SJCRH30 (cell line): ENCODE measurements around the gene ATP6V0E1. TPM values are rescaled to one million over a fixed set of nuclear protein-coding genes. Genes with fewer than 3 reads are reported as not detected.

Experiments
- DNase-seq, 2 experiments: peaks; one replicate each; pipeline ENCODE4 v3.0.0-alpha.2; 2015 to 2020
- H3K27ac ChIP-seq: fragments of 250-450 bp; sonication (Bioruptor Pico); 2 replicates; pipeline ENCODE4 v1.5.1; 2020; ENCODE audit warnings: mild to moderate bottlenecking, moderate library complexity
- H3K27me3 ChIP-seq: fragments of 250-450 bp; sonication (Bioruptor Pico); 2 replicates; pipeline ENCODE4 v1.5.1; 2020; ENCODE audit warnings: mild to moderate bottlenecking, moderate library complexity
- H3K36me3 ChIP-seq: fragments of 250-450 bp; sonication (Bioruptor Pico); 2 replicates; pipeline ENCODE4 v1.5.1; 2020; ENCODE audit warnings: mild to moderate bottlenecking, moderate library complexity
- H3K4me1 ChIP-seq: fragments of 250-450 bp; sonication (Bioruptor Pico); 2 replicates; pipeline ENCODE4 v1.5.1; 2020; ENCODE audit warnings: mild to moderate bottlenecking, moderate library complexity
- H3K4me3 ChIP-seq: fragments of 250-450 bp; sonication (Bioruptor Pico); 2 replicates; pipeline ENCODE4 v1.5.1; 2020; ENCODE audit warnings: mild to moderate bottlenecking, moderate library complexity
- H3K9me3 ChIP-seq: fragments of 250-450 bp; sonication (Bioruptor Pico); replicated peaks from 2 replicates; pipeline ENCODE4 v1.5.1; 2020; ENCODE audit warnings: mild to moderate bottlenecking, moderate library complexity
- total RNA-seq: library from RNA; depleted of rRNA; stranded (reverse); fragments of >200 nt; shearing (Covaris generic); gene quantifications from 2 replicates; pipeline ENCODE4 v1.2.3, GENCODE V29; 2014; rRNA removed

Gene ATP6V0E1
- 81.5 and 83.0 TPM in 2 replicates for total RNA-seq

GRCh38 chr5:172983542-172984243, at the start of gene ATP6V0E1:
TSS of gene ATP6V0E1 (plus strand) at chr5:172983771. CDS start at chr5:172983861, 90 bp downstream.
- Histone ChIP-seq H3K27ac (peak within 1 kb of the TSS; percentile 50), H3K27me3 (no peaks in the 10 kb centered on the region), H3K4me1 (peaks cover 3% of the 10 kb centered on the region; the same call in 1 of the 2 replicates), H3K9me3 (no peaks in the 10 kb centered on the region), H3K4me3 (peak within 1 kb of the TSS; percentile 77), H3K36me3 (peaks cover 16% of the 10 kb centered on the region)
- DNase-seq = peak; percentile 96 to 97

- Histone ChIP-seq H3K36me3 (no peaks in the 10 kb centered on the region; the same call in 1 of the 2 replicates), H3K9me3 (no peaks in the 10 kb centered on the region), H3K4me3 (no peak overlapping the region), H3K27me3 (no peaks in the 10 kb centered on the region), H3K27ac (no peak overlapping the region), H3K4me1 (peaks cover 17% of the 10 kb centered on the region)
- peak in 1 of 2 experiments; percentile 29 for DNase-seq
These were observed 48.5 kb upstream of the ATP6V0E1 start for GRCh38 chr5:172935096-172935495.

DNA sequence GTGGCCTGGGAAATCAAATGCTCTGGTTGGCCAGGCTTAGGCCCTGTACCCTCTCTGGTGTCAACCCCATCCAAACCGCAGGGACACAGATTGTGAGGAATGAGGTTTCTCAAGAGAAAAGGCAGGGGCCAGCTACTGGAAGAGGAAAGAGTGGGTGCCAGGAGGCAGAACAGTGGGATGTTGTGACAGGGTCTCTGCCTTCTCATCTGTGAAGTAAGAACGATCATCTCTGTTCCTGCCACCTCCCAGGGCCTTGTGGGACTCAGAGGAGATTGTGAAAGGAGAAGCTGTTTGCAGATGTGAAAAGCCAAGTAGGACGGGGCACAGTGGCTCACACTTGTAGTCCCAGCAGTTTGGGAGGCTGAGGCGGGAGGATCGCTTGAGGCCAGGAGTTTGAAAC, 47.2 kb upstream of the ATP6V0E1 start:
- Histone ChIP-seq H3K27ac (no peak overlapping the region), H3K36me3 (no peaks in the 10 kb centered on the region; the same call in 1 of the 2 replicates), H3K9me3 (no peaks in the 10 kb centered on the region), H3K4me1 (peaks cover 20% of the 10 kb centered on the region), H3K4me3 (no peak overlapping the region), H3K27me3 (no peaks in the 10 kb centered on the region)
- DNase-seq = no peak

GRCh38 chr5:172939071-172939470, 44.5 kb upstream of the ATP6V0E1 start:
- Histone ChIP-seq H3K36me3 (no peaks in the 10 kb centered on the region; the same call in 1 of the 2 replicates), H3K27ac (peak overlapping the region; percentile 51), H3K4me1 (peaks cover 30% of the 10 kb centered on the region), H3K27me3 (no peaks in the 10 kb centered on the region), H3K4me3 (no peak overlapping the region), H3K9me3 (no peaks in the 10 kb centered on the region)
- DNase-seq = peak; percentile 68 to 71

- Histone ChIP-seq H3K27ac (peak overlapping the region; percentile 51), H3K36me3 (no peaks in the 10 kb centered on the region; the same call in 1 of the 2 replicates), H3K9me3 (no peaks in the 10 kb centered on the region), H3K4me3 (no peak overlapping the region; the same call in 1 of the 2 replicates), H3K4me1 (peaks cover 30% of the 10 kb centered on the region), H3K27me3 (no peaks in the 10 kb centered on the region)
- peak; percentile 91 to 95 for DNase-seq
These were observed 43.8 kb upstream of the ATP6V0E1 start for GRCh38 chr5:172939611-172940267.

DNA sequence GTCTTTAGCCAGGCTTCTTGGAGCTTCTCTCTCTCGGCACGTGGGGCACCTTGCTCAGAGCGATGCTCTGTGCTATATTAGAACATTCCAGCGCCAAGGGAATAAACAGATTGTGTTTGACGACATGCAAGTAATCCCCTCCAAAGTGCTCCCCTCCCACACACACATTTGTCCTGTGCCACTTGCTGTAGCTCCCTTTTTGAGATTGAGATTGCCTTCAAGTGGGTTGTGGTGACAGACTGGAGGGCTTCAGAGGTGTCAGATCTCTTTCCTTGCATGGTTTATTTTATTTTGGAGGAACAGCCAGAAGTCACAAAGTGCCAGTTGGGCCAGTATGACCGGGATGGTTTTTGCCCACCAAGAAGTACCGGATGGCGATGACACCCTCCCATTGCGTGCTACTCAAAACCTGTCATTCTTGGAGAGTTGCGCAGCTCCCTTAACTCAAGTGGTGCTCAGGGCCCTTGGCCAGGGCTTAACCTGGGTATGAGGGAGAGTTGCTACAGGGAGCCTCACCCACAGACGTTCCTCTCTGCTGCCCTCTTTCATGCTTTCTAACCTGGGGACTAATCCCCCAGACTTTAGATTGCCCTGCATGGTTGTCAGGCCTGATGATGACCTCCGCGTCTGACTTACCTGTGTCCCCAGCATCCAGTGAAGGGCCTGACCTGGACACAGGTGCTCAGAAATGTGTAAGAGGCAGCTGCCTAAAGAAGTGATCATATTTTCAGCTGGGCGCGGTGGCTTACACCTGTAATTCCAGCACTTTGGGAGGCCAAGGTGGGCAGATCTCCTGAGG, 43.1 kb upstream of the ATP6V0E1 start:
- no peak overlapping the region for H3K4me3 ChIP-seq
- H3K27ac ChIP-seq = peak overlapping the region; percentile 51; the same call in 1 of the 2 replicates
- H3K4me1 ChIP-seq = peaks cover 30% of the 10 kb centered on the region
- H3K36me3 ChIP-seq = no peaks in the 10 kb centered on the region; the same call in 1 of the 2 replicates
- H3K27me3 ChIP-seq = no peaks in the 10 kb centered on the region
- no peak for DNase-seq
- H3K9me3 ChIP-seq = no peaks in the 10 kb centered on the region

DNA sequence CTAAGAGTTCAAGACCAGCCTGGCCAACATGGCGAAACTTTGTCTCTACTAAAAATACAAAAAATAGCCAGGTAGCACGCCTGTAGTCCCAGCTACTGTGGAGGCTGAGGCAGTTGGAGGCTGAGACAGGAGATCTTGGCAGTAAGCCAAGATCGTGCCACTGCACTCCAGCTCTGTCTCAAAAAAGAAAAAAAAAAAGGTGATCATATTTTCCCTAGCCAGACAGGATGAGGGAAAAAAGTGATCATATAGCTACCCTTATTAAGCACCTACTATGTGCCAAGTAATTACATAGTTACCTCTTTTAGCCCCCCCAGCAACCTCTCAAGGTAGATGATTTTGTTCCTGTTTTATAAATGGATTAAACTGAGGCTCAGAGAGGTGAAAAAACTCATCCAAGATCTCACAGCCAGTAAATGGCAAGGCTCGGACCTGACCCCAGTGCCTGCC, 42.5 kb upstream of the ATP6V0E1 start:
- no peak overlapping the region for H3K4me3 ChIP-seq
- H3K4me1 ChIP-seq = peaks cover 30% of the 10 kb centered on the region
- H3K9me3 ChIP-seq = no peaks in the 10 kb centered on the region
- no peaks in the 10 kb centered on the region for H3K27me3 ChIP-seq
- no peaks in the 10 kb centered on the region; the same call in 1 of the 2 replicates for H3K36me3 ChIP-seq
- DNase-seq = peak in 1 of 2 experiments; percentile 40
- H3K27ac ChIP-seq = no peak overlapping the region

DNA sequence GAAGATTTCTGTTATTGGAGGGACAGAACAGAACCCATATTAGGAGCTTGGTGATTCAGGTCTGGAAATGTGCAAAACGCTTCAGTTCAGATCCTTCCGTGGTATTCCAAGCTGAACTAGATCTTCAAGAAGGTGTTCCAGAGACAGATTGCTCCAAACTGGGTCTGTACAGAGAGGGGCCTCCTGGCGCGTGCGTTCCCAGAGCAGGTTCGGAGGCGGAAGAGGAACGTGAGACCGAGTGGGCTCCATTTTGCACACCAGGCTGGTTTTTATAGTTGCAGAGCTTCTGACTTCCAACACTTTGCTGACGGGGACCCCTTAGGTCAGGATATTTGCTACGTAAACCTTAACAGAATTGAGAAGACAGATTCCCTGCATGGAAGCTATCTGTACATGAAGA, 41.0 kb upstream of the ATP6V0E1 start:
- no peak overlapping the region for H3K4me3 ChIP-seq
- no peaks in the 10 kb centered on the region for H3K9me3 ChIP-seq
- H3K36me3 ChIP-seq = no peaks in the 10 kb centered on the region; the same call in 1 of the 2 replicates
- H3K4me1 ChIP-seq = peaks cover 43% of the 10 kb centered on the region
- no peaks in the 10 kb centered on the region for H3K27me3 ChIP-seq
- no peak for DNase-seq
- H3K27ac ChIP-seq = peak overlapping the region; percentile 55; the same call in 1 of the 2 replicates

GRCh38 chr5:172943283-172943841, 40.2 kb upstream of the ATP6V0E1 start:
- H3K27ac ChIP-seq = peak overlapping the region; percentile 55
- no peaks in the 10 kb centered on the region for H3K9me3 ChIP-seq
- DNase-seq = peak; percentile 58 to 76
- H3K27me3 ChIP-seq = no peaks in the 10 kb centered on the region
- H3K4me3 ChIP-seq = no peak overlapping the region
- H3K36me3 ChIP-seq = no peaks in the 10 kb centered on the region
- H3K4me1 ChIP-seq = peaks cover 50% of the 10 kb centered on the region

DNA sequence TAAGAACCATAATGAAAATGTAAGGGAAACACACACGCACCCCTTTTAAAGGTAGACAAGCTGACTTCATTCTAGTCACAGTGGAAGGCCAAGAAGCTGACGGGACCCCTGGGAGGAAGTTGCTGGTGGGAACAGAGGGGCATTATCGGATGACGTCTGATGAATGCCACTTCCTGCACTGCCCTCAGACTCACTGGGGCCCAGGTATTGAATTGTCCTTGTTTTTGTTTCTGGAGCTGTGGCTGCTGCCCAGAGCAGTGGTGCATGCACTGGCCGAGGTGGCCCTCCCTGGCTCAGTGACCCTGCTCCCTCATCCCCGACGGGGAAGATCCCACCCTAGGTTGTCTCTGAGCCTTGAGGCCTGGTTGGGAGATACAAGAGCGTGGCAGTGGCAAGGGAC, 39.7 kb upstream of the ATP6V0E1 start:
- Histone ChIP-seq H3K4me1 (peaks cover 56% of the 10 kb centered on the region), H3K36me3 (no peaks in the 10 kb centered on the region), H3K4me3 (no peak overlapping the region), H3K27me3 (no peaks in the 10 kb centered on the region), H3K27ac (peak overlapping the region; percentile 55), H3K9me3 (no peaks in the 10 kb centered on the region)
- no peak for DNase-seq

- Histone ChIP-seq H3K36me3 (no peaks in the 10 kb centered on the region), H3K27ac (no peak overlapping the region), H3K4me1 (peaks cover 58% of the 10 kb centered on the region), H3K9me3 (no peaks in the 10 kb centered on the region), H3K27me3 (no peaks in the 10 kb centered on the region), H3K4me3 (no peak overlapping the region)
- DNase-seq = no peak
These were observed 38.8 kb upstream of the ATP6V0E1 start for GRCh38 chr5:172944741-172945140.

- DNase-seq = no peak
- no peak overlapping the region for H3K27ac ChIP-seq
- H3K9me3 ChIP-seq = no peaks in the 10 kb centered on the region
- no peaks in the 10 kb centered on the region for H3K36me3 ChIP-seq
- H3K27me3 ChIP-seq = no peaks in the 10 kb centered on the region
- H3K4me3 ChIP-seq = no peak overlapping the region
- peaks cover 58% of the 10 kb centered on the region for H3K4me1 ChIP-seq
These were observed 38.4 kb upstream of the ATP6V0E1 start for GRCh38 chr5:172945151-172945550.

DNA sequence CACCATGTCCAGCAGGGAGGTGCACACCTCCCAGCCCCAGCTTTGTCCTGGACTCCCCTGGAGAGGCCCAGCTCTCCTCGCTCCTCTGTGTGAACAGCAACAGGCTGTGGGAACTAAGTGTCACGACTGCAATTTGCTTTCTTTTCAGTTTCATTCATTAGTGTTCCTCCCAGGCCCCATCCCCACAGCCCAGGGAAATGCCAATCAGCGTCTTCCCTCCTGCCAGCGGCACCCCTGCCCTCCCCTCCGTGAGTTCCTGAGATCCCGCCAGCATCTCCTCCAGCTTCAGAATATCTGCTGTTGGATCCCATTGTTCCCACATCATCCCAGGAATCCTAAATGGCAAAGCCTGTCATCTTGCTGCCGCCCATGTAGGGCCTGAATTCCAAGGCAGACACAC, 37.4 kb upstream of the ATP6V0E1 start:
- Histone ChIP-seq H3K9me3 (no peaks in the 10 kb centered on the region), H3K4me1 (peaks cover 53% of the 10 kb centered on the region), H3K27me3 (no peaks in the 10 kb centered on the region), H3K36me3 (no peaks in the 10 kb centered on the region), H3K4me3 (no peak overlapping the region), H3K27ac (no peak overlapping the region)
- DNase-seq = no peak

DNA sequence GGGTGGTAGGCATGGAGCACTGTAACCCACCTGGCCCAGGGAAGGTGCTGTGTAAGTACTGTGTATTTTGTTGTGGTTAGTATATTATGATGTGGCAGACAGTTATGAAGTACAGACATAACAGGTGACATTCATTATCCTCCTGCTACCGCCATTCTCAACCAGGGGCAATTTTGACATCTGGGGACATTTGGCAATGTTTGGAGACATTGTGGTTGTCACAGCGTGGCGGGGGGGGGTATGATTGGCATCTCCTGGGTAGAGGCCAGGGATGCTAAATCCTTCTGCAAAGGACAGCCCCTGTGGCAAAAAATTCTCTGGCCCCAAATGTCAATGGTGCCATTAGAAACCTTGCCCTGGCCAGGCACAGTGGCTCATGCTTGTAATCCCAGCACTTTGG, 34.1 kb upstream of the ATP6V0E1 start:
- H3K27me3 ChIP-seq = no peaks in the 10 kb centered on the region
- peak in 1 of 2 experiments; percentile 26 for DNase-seq
- H3K36me3 ChIP-seq = no peaks in the 10 kb centered on the region
- H3K9me3 ChIP-seq = no peaks in the 10 kb centered on the region
- peak overlapping the region; percentile 17; the same call in 1 of the 2 replicates for H3K27ac ChIP-seq
- no peak overlapping the region for H3K4me3 ChIP-seq
- H3K4me1 ChIP-seq = peaks cover 46% of the 10 kb centered on the region
